CD4-positive, alpha-beta T cell treated with Interleukin-17A for 4 hours (primary cell): ENCODE measurements around the gene PRKG1.
"Not testable (repeated sequence)": the region's sequence is repeated elsewhere in the genome, so short reads cannot be mapped to it uniquely, and the experiment has no call there.

Experiments
- DNase-seq: peaks from one replicate; pipeline ENCODE4 v3.0.0-alpha.2; 2020; ENCODE audit warnings: mixed read lengths

Gene PRKG1

GRCh38 chr10:51285601-51286000 lies 211.3 kb downstream of the PRKG1 start:
- no peak for DNase-seq

DNA sequence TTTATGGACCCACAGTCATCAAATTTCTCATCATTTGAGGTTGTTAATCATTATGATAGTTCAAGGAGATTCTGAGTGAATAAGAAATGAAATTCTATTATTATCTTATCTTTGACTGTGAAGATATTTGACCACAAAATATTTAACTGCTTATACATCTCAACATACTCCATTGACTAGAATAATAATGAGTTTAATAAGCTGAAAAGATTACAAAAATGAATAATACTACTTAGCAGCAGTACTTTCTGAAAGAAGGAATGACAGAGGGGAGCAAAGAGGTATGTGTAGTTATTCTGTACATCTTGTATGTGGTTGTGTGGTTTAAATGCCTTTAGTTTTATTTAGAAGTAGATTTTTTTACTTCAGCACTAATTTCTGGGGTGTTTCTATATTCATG lies 214.2 kb downstream of the PRKG1 start:
- DNase-seq: no peak

GRCh38 chr10:51289519-51289918 lies 215.2 kb downstream of the PRKG1 start:
- no peak for DNase-seq

- DNase-seq: no peak
Measured at GRCh38 chr10:51291961-51292360, 217.7 kb downstream of the PRKG1 start.

DNA sequence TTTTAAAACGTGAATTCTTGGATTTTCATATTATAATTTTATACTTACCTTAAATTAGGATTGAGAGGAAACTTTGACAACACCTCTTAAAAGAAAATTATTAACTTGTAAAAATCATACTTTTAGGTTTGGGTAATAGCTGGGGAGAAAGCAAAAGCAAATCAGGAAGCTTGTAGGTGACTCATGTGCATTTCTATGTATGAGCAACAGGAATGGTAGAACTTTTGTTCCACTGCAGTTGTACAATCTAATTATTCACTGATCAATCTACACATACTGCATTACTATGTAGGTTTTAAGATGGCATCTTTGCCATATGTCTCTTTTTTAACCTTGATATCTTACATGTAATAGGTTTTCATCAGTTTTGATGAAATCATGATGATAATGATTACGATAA lies 223.2 kb downstream of the PRKG1 start:
- DNase-seq: no peak

- no peak for DNase-seq
Measured at GRCh38 chr10:51300617-51301304, 226.5 kb downstream of the PRKG1 start.

- no peak for DNase-seq
Measured at GRCh38 chr10:51301644-51302043, 227.4 kb downstream of the PRKG1 start.

DNA sequence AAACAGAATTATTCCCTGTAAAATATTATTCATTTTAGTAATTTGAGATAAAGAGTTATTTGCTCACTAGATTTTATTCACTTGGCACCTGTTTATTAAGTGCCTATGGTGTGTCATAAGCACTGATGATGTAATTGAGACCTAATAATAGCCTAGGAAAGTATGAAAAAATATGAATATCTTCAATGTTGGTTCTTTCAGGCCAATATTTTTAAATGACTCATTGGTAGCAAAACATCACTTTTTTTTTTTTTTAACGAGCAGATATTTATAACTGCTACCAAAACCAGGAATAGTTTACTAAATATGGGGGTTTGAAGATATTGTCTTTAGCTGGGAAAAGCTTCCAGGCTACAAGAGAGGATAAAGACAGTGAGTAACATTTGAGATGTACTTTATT lies 228.0 kb downstream of the PRKG1 start:
- DNase-seq: no peak

GRCh38 chr10:51308116-51308515 lies 233.8 kb downstream of the PRKG1 start:
- no peak for DNase-seq

DNA sequence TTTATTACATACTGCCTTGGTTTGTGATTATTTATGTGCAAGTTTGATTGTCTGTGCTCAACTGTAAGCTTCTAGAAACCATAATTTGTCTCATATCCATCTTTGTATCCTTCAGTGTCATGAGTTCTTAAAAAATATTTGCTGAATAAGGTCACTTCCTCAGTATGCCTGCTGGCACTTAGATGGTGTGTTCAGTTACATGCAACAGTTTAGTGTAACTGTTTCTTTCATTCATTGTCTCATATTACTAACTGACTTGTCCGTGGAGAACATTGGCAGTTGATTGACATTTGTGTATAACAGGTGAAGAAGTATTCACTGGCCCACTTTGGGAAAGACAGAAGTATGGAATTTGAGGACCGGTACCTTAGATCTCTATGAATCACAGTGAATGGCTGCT lies 236.9 kb downstream of the PRKG1 start:
- DNase-seq: no peak

- DNase-seq: no peak
Measured at GRCh38 chr10:51312817-51313216, 238.5 kb downstream of the PRKG1 start.

DNA sequence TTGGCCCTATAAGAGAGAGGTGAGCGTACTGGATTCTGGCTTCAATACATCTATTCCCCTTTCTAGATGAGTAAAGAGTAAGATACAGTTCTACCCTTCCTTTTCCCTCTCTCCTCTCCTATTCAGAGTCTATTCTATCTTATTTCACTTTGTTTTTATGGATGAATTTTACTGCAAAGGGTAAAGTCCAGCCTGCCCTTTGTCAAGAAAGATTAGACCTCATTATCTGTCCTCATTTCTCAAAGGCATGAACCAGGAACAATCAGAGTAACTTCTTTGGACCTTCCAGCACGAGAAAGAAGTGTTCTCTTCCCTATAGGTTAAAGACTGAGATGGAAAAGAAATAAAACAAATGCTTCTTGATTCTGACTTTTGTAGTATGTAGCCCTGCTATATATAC lies 239.0 kb downstream of the PRKG1 start:
- no peak for DNase-seq

- DNase-seq: no peak
Measured at GRCh38 chr10:51313773-51314478, 239.6 kb downstream of the PRKG1 start.

- no peak for DNase-seq
Measured at GRCh38 chr10:51314481-51314880, 240.2 kb downstream of the PRKG1 start.

DNA sequence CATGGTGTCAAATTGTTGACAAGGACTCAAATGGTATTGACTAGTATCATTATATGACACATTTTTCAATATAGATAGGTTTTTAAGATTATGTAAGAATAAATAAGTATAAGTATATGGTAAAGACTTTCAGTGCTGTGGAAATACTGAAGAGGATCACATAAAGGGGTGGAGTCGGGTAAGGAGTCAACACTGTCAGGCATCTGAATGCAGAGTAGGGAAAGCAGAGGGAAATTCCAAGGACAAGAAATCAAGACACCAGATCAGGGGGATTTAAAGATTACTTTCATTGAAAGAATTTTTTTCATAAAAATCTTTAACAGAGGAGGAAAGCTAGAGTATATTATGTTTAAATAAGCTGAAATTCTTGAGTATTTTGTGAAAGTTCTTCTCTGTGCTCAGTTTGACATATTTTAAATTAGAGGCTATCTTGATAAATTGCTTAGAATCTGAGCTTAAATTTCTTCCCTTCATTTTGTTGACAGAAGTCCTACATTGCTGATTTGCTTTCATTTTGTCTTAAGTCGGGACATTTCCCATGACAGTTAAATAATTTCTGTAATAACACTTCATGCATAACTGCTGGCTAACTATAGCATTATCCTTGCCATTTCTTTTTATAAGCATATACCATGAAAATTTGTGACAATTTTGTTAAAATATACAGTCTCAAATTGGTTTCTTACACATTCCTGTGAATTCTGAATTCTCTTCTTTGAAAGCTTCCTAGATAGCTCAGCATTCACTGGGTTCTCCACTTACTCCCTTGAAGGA lies 244.3 kb downstream of the PRKG1 start:
- DNase-seq: no peak

GRCh38 chr10:51319173-51319435 lies 244.8 kb downstream of the PRKG1 start:
- DNase-seq: no peak

DNA sequence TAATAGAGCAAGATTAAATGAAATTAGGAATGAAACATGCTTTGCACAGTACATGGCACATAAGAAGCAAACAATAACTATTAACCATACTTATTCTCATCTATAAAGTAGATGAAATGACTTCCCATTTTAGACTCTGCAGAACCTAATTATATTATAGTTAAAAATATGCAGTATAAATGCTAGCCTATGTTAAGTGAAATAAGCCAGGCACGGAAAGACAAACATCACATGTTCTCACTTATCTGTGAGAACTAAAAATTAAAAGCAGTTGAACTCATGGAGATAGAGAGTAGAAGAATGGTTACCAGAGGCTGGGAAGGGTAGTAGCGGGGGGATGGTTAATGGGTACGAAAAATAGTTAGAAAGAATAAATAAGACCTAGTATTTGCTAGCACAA lies 247.0 kb downstream of the PRKG1 start:
- DNase-seq: no peak

GRCh38 chr10:51321980-51322379 lies 247.7 kb downstream of the PRKG1 start:
- DNase-seq: no peak

DNA sequence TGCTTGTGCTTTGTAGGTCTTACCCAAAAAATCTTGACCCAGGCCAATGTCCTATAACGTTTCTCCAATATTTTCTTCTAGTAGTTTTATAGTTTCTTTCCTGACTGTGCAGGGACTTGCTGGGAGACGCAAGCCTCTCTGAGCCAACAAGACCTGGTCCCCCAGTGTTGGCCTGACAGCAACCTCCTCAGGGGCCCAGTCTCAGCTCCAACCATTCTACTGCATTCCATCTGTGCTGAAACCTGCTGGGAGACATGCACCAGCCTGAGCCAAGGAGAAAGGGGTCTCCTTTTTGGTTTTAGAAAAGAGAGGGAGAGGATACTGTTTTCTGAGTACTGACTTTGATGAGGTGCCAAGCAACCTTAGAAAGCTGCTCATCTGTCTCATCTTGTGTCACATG lies 251.4 kb downstream of the PRKG1 start:
- no peak for DNase-seq

DNA sequence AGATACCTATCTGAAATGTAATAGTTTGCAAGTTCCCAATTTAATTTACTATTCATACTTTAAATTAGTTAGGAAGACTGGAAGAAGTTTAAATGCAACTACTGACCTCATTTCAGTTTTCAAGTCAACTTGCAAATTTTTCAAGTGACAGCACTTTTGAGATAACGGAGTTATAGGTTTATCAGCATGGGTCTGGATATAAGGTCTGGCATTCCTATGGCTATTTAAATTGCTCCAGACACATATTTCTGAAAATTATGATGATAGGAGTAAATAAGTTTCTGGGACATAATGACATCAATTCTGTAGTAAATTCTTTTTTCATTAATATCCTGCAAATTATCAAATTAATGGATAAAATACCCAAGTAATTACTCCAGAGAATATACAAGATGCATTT lies 251.9 kb downstream of the PRKG1 start:
- no peak for DNase-seq

- no peak for DNase-seq
Measured at GRCh38 chr10:51327432-51327831, 253.1 kb downstream of the PRKG1 start.

- DNase-seq: no peak
Measured at GRCh38 chr10:51340366-51340765, 266.1 kb downstream of the PRKG1 start.

DNA sequence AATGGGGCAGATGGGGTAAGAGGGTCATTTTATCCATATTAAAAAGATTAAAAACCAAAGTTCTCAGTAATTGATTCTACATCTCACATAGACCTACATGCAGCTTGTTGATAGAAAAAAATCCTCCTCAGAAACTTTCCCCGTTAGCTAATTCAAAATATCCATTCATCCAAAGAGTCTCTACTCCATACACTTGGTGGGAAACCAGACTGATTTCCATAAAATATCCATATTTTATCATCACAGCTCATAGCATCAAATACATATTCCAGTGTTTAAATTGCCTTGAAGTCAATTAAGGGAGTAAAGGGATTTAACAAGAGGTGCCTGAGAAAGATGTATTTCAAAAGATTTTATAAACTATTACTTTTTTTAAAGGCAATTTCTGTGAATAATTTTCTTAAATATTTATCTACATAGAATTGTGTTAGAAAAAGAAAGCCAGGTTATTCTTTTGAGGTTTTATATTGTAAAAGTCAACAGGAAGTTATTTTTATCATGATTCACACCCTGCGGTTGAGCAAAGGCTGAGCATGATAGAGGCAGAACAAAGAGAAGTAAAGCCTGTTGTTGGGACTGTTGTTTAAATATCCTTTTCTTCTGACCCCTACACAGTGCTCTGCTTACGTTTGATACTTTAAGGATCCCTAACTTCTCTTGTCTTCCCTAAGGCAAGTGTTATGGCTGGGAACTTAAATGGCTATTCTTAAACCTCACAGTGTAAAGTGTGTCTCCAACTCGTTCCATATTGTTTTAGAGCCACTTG lies 266.7 kb downstream of the PRKG1 start:
- no peak for DNase-seq

- DNase-seq: not testable (repeated sequence)
Measured at GRCh38 chr10:51341745-51342144, 267.5 kb downstream of the PRKG1 start.
